GM10248 (cell line): ENCODE results near the gene PLA2G10.
"Not testable (repeated sequence)": the region's sequence is repeated elsewhere in the genome, so short reads cannot be mapped to it uniquely, and the experiment has no call there.

Experiments used
- CTCF ChIA-PET: fragments of 300-600 bp; sonication (Branson Sonifier 250); formaldehyde crosslinking; extraction: SDS; loops from one replicate; lab custom pipeline; 2021; ENCODE audit warnings: antibody characterized with exemption; lab: Yijun Ruan, JAX
- POLR2A ChIA-PET: fragments of 350-650 bp; sonication (Branson Sonifier 250); formaldehyde crosslinking; extraction: SDS; loops from one replicate; lab custom pipeline; 2020; ENCODE audit warnings: antibody characterized with exemption; lab: Yijun Ruan, JAX
- DNase-seq: peaks from one replicate; pipeline ENCODE4 v3.0.0; 2012; ENCODE audit errors: extremely low spot score
- TF ChIP-seq, protein P1 (sequence below): IDR thresholded peaks from 2 replicates; pipeline ENCODE4 v1.5.1; 2012; ENCODE audit warnings: mild to moderate bottlenecking, low read depth; ENCODE audit errors: extremely low read depth, missing control alignments, control extremely low read depth

The PLA2G10 gene

GRCh38 chr16:14632693-14633569 lies 61.2 kb downstream of the PLA2G10 start, which contains the start of gene BFAR:
BFAR (plus strand) TSS chr16:14632951; CDS start chr16:14644347, 11,396 bp downstream.
- ChIA-PET CTCF (interaction anchor here (1.1 kb wide), 1 partner anchor 9 kb away, joined by 4 read pairs; no protein-coding TSS in a partner anchor), POLR2A (interaction anchor here (1.0 kb wide), 1 partner anchor 18 kb away, joined by 3 read pairs; no protein-coding TSS in a partner anchor)
- TF ChIP-seq, protein P1, sequence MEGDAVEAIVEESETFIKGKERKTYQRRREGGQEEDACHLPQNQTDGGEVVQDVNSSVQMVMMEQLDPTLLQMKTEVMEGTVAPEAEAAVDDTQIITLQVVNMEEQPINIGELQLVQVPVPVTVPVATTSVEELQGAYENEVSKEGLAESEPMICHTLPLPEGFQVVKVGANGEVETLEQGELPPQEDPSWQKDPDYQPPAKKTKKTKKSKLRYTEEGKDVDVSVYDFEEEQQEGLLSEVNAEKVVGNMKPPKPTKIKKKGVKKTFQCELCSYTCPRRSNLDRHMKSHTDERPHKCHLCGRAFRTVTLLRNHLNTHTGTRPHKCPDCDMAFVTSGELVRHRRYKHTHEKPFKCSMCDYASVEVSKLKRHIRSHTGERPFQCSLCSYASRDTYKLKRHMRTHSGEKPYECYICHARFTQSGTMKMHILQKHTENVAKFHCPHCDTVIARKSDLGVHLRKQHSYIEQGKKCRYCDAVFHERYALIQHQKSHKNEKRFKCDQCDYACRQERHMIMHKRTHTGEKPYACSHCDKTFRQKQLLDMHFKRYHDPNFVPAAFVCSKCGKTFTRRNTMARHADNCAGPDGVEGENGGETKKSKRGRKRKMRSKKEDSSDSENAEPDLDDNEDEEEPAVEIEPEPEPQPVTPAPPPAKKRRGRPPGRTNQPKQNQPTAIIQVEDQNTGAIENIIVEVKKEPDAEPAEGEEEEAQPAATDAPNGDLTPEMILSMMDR: no peak
- DNase-seq: peak; percentile 96

GRCh38 chr16:14630620-14631330 lies 63.3 kb downstream of the PLA2G10 start:
- DNase-seq, CTCF ChIA-PET: not testable (repeated sequence)
- POLR2A ChIA-PET: interaction anchor here (0.6 kb wide), 2 partner anchors 18 to 31 kb away, joined by 3 to 6 read pairs; no protein-coding TSS in a partner anchor

DNA sequence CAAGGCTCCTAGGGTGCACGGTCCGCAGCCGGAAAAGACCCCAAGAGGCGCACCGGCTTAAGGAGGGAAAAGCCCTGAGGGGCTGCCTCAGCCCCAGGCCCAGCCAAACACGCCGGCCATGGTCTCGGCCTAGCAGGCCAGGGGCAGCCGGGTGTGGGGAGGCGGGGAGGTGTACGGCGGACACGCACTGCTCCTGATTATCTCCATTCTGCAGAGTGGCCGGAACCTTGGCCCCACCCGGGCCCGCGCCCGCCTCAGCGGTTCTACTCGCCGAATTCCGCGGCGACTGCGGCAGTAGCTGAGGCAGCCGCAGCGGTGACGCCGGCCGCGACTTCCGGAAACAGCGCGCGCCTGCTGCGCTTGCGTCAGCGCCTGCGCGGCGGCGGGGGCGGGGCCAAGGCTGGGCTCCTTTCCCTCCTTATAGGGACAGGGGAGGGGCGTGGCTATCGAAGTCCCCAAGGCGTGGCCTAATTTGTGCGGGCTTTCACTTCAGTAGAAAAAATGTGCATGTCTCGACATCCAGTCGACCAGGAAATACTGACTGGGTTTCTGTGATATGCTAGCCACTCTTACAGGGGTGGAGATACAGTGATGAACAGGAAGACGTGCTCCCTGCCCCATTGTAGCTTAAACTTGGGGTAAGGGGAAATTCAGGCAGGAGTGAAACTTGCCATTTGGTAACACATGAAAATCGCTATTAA lies 64.0 kb downstream of the PLA2G10 start, which contains the start of gene PARN:
Gene PARN, minus strand, starts transcription at position 342 of the 701 bp plus-strand sequence. Its CDS starts 135 bp downstream, at position 207.
- peak; percentile 99 for DNase-seq
- TF ChIP-seq, protein P1: no peak
- ChIA-PET CTCF (interaction anchor here (1.1 to 1.4 kb wide), 2 partner anchors 31 to 35 kb away, joined by 3 to 4 read pairs; no protein-coding TSS in a partner anchor), POLR2A (interaction anchor here (0.6 kb wide), 1 partner anchor 31 kb away, joined by 6 read pairs; no protein-coding TSS in a partner anchor)

GRCh38 chr16:14629612-14629918 lies 64.5 kb downstream of the PLA2G10 start:
- CTCF ChIA-PET: interaction anchor here (1.1 to 1.4 kb wide), 2 partner anchors 30 to 35 kb away, joined by 3 to 4 read pairs; no protein-coding TSS in a partner anchor
- TF ChIP-seq, protein P1: no peak
- POLR2A ChIA-PET: no interaction called here
- DNase-seq: no peak

GRCh38 chr16:14628806-14629611 lies 65.1 kb downstream of the PLA2G10 start:
- CTCF ChIA-PET: interaction anchor here (1.1 to 1.4 kb wide), 2 partner anchors 29 to 34 kb away, joined by 3 to 4 read pairs; no protein-coding TSS in a partner anchor
- TF ChIP-seq, protein P1: no peak
- POLR2A ChIA-PET: no interaction called here
- DNase-seq: no peak

GRCh38 chr16:14627078-14627477 lies 67.0 kb downstream of the PLA2G10 start:
- TF ChIP-seq, protein P1: no peak
- CTCF ChIA-PET: no interaction called here

More at GRCh38 chr16:14627078-14627477, 67.0 kb downstream of the PLA2G10 start:
- POLR2A ChIA-PET: no interaction called here
- no peak for DNase-seq
